Astrocyte (in vitro differentiated cells and primary cell): ENCODE results near the gene CBX8.

Experiments used
- CTCF ChIP-seq: IDR thresholded peaks from 2 replicates; pipeline ENCODE4 v1.5.1; 2011; ENCODE audit warnings: low read depth, mild to moderate bottlenecking, inconsistent platforms, low read length, moderate library complexity; ENCODE audit not compliant: insufficient read depth
- EZH2 ChIP-seq: IDR thresholded peaks from 2 replicates; pipeline ENCODE4 v1.6.1; 2012; ENCODE audit warnings: mild to moderate bottlenecking, low read length, inconsistent platforms; ENCODE audit not compliant: insufficient read depth

GRCh38 chr17:79802736-79803420 lies 6.0 kb upstream of the CBX8 start:
- no peak for TF ChIP-seq CTCF
- peak; percentile 86 for TF ChIP-seq EZH2
